Neural cell (in vitro differentiated cells): ENCODE measurements around the gene GTPBP10. TPM values are rescaled to one million over a fixed set of nuclear protein-coding genes. Genes with fewer than 3 reads are reported as not detected.

ENCODE experiments used
- H2AFZ ChIP-seq: fragments of 200-600, 300-800 bp; sonication (generic), shearing (Covaris generic); 2 replicates; pipeline ENCODE4 v1.6.0; 2014; ENCODE audit warnings: low read depth, mild to moderate bottlenecking, antibody characterized with exemption, low read length, moderate library complexity
- H3F3A ChIP-seq: fragments of 200-600 bp; shearing (Covaris generic); 2 replicates; pipeline ENCODE4 v1.6.1; 2016; ENCODE audit warnings: mild to moderate bottlenecking, moderate library complexity, mixed read lengths, antibody characterized with exemption, low read length; ENCODE audit not compliant: insufficient read depth, poor library complexity, severe bottlenecking
- H3K27ac ChIP-seq: fragments of 200-600, 300-800 bp; sonication (generic), shearing (Covaris generic); 2 replicates; pipeline ENCODE4 v1.5.1; 2014; ENCODE audit warnings: mild to moderate bottlenecking, low read length, moderate library complexity
- H3K27me3 ChIP-seq: fragments of 300-800, 200-600 bp; sonication (generic), shearing (Covaris generic); 2 replicates; pipeline ENCODE4 v1.6.0; 2014; ENCODE audit warnings: mild to moderate bottlenecking, low read depth, low read length, moderate library complexity; ENCODE audit not compliant: insufficient read depth
- H3K36me3 ChIP-seq: fragments of 300-800, 200-600 bp; sonication (generic), shearing (Covaris generic); 2 replicates; pipeline ENCODE4 v1.5.1; 2014; ENCODE audit warnings: mild to moderate bottlenecking, antibody characterized with exemption, low read length, moderate library complexity; ENCODE audit not compliant: insufficient read depth
- H3K4me2 ChIP-seq: fragments of 300-800, 200-600 bp; sonication (generic), shearing (Covaris generic); 2 replicates; pipeline ENCODE4 v1.6.0; 2014; ENCODE audit warnings: mild to moderate bottlenecking, low read length
- H3K4me3 ChIP-seq: fragments of 300-800, 200-600 bp; sonication (generic), shearing (Covaris generic); 2 replicates; pipeline ENCODE4 v1.5.1; 2014; ENCODE audit warnings: mild to moderate bottlenecking, low read length, moderate library complexity
- H3K79me2 ChIP-seq: fragments of 200-600 bp; shearing (Covaris generic); replicated peaks from 2 replicates; pipeline ENCODE4 v1.6.0; 2014; ENCODE audit warnings: mild to moderate bottlenecking, low read length, moderate library complexity; ENCODE audit not compliant: insufficient read depth
- H3K9ac ChIP-seq: fragments of 300-800, 200-600 bp; sonication (generic), shearing (Covaris generic); 2 replicates; pipeline ENCODE4 v1.6.1; 2016; ENCODE audit warnings: mild to moderate bottlenecking, low read length, mixed read lengths
- H3K9me2 ChIP-seq: fragments of 200-600 bp; shearing (Covaris generic); 2 replicates; pipeline ENCODE4 v1.6.1; 2016; ENCODE audit warnings: mild to moderate bottlenecking, low read length, mixed read lengths; ENCODE audit not compliant: insufficient read depth
- H3K9me3 ChIP-seq: fragments of 200-600, 300-800 bp; sonication (generic), shearing (Covaris generic); 2 replicates; pipeline ENCODE4 v1.6.1; 2016; ENCODE audit warnings: mild to moderate bottlenecking, mixed run types, low read length, moderate library complexity, mixed read lengths
- H4K20me1 ChIP-seq: fragments of 200-600 bp; shearing (Covaris generic); 2 replicates; pipeline ENCODE4 v1.6.1; 2016; ENCODE audit warnings: mild to moderate bottlenecking, mixed run types; ENCODE audit not compliant: insufficient read depth
- CTCF ChIP-seq: fragments of 450-650 bp; IDR thresholded peaks from 2 replicates; pipeline ENCODE4 v1.5.1; 2014; ENCODE audit warnings: antibody characterized with exemption, mild to moderate bottlenecking, moderate library complexity; ENCODE audit not compliant: poor library complexity, severe bottlenecking
- EP300 ChIP-seq: fragments of 450-650 bp; conservative IDR thresholded peaks from 2 replicates; pipeline ENCODE4 v1.6.1; 2014; ENCODE audit warnings: antibody characterized with exemption, mild to moderate bottlenecking, moderate library complexity; ENCODE audit not compliant: poor library complexity, severe bottlenecking
- EZH2 ChIP-seq: fragments of 200-600, 300-800 bp; shearing (Covaris generic), sonication (generic); IDR thresholded peaks from 2 replicates; pipeline ENCODE4 v1.6.1; 2014; ENCODE audit warnings: antibody characterized with exemption, low read length, borderline replicate concordance, mild to moderate bottlenecking; ENCODE audit not compliant: insufficient read depth, poor library complexity, severe bottlenecking
- MXI1 ChIP-seq: fragments of 450-650 bp; conservative IDR thresholded peaks from 2 replicates; pipeline ENCODE4 v1.6.1; 2014; ENCODE audit warnings: antibody characterized with exemption, mild to moderate bottlenecking; ENCODE audit not compliant: poor library complexity, severe bottlenecking
- POLR2AphosphoS5 ChIP-seq: IDR thresholded peaks from 2 replicates; pipeline ENCODE4 v1.6.1; 2012
- RAD21 ChIP-seq: fragments of 450-650 bp; conservative IDR thresholded peaks from 2 replicates; pipeline ENCODE4 v1.6.1; 2014; ENCODE audit warnings: antibody characterized with exemption, mild to moderate bottlenecking, moderate library complexity
- SMC3 ChIP-seq: fragments of 450-650 bp; conservative IDR thresholded peaks from 2 replicates; pipeline ENCODE4 v1.6.1; 2014; ENCODE audit warnings: antibody characterized with exemption, mild to moderate bottlenecking, moderate library complexity; ENCODE audit not compliant: poor library complexity
- TAF1 ChIP-seq: IDR thresholded peaks from 2 replicates; pipeline ENCODE4 v1.6.1; 2012; ENCODE audit warnings: low read depth
- polyA plus RNA-seq: library from polyadenylated mRNA; depleted of rRNA; stranded (reverse); fragments of >200 nt; gene quantifications from 2 replicates; pipeline ENCODE4 v1.2.3, GENCODE V29; 2014
- TF ChIP-seq, protein P1 (sequence below): IDR thresholded peaks from 2 replicates; pipeline ENCODE4 v1.6.1; 2012; ENCODE audit warnings: borderline replicate concordance

The GTPBP10 gene
- polyA plus RNA-seq, 1 donor from 2014 or later: 22.8 TPM

- Histone ChIP-seq H3F3A (no peaks in the 10 kb centered on the region), H3K4me2 (no peak overlapping the region), H3K9ac (no peak overlapping the region), H2AFZ (no peak overlapping the region), H3K36me3 (peaks cover under 1% of the 10 kb centered on the region), H4K20me1 (no peaks in the 10 kb centered on the region), H3K9me2 (no peaks in the 10 kb centered on the region), H3K79me2 (no peaks in the 10 kb centered on the region), H3K27ac (no peak overlapping the region), H3K9me3 (no peaks in the 10 kb centered on the region), H3K4me3 (no peak overlapping the region), H3K27me3 (no peaks in the 10 kb centered on the region)
- no peak for TF ChIP-seq EZH2
- TF ChIP-seq SMC3: no peak
- TF ChIP-seq, protein P1, sequence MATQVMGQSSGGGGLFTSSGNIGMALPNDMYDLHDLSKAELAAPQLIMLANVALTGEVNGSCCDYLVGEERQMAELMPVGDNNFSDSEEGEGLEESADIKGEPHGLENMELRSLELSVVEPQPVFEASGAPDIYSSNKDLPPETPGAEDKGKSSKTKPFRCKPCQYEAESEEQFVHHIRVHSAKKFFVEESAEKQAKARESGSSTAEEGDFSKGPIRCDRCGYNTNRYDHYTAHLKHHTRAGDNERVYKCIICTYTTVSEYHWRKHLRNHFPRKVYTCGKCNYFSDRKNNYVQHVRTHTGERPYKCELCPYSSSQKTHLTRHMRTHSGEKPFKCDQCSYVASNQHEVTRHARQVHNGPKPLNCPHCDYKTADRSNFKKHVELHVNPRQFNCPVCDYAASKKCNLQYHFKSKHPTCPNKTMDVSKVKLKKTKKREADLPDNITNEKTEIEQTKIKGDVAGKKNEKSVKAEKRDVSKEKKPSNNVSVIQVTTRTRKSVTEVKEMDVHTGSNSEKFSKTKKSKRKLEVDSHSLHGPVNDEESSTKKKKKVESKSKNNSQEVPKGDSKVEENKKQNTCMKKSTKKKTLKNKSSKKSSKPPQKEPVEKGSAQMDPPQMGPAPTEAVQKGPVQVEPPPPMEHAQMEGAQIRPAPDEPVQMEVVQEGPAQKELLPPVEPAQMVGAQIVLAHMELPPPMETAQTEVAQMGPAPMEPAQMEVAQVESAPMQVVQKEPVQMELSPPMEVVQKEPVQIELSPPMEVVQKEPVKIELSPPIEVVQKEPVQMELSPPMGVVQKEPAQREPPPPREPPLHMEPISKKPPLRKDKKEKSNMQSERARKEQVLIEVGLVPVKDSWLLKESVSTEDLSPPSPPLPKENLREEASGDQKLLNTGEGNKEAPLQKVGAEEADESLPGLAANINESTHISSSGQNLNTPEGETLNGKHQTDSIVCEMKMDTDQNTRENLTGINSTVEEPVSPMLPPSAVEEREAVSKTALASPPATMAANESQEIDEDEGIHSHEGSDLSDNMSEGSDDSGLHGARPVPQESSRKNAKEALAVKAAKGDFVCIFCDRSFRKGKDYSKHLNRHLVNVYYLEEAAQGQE: no peak
- no peak for TF ChIP-seq RAD21
- TF ChIP-seq MXI1: no peak
- TF ChIP-seq CTCF: no peak
- TF ChIP-seq TAF1: no peak
These were observed 44.4 kb downstream of the GTPBP10 start for GRCh38 chr7:90390926-90391325.

GRCh38 chr7:90391488-90391887 lies 45.0 kb downstream of the GTPBP10 start:
- H3K4me2 ChIP-seq: no peak overlapping the region
- H3K27me3 ChIP-seq: no peaks in the 10 kb centered on the region
- no peak for TF ChIP-seq SMC3
- no peak for TF ChIP-seq CTCF
- no peak for TF ChIP-seq RAD21
- TF ChIP-seq EZH2: no peak
- no peak for TF ChIP-seq TAF1
- TF ChIP-seq POLR2AphosphoS5: no peak
- TF ChIP-seq, protein P1: no peak
- TF ChIP-seq MXI1: no peak
- no peak for TF ChIP-seq EP300
- H4K20me1 ChIP-seq: no peaks in the 10 kb centered on the region
- H3K9me2 ChIP-seq: no peaks in the 10 kb centered on the region
- no peak overlapping the region for H3K9ac ChIP-seq
- no peaks in the 10 kb centered on the region for H3K79me2 ChIP-seq
- no peak overlapping the region for H3K4me3 ChIP-seq
- no peak overlapping the region for H2AFZ ChIP-seq
- no peak overlapping the region for H3K27ac ChIP-seq
- H3F3A ChIP-seq: no peaks in the 10 kb centered on the region
- H3K36me3 ChIP-seq: no peaks in the 10 kb centered on the region
- no peaks in the 10 kb centered on the region for H3K9me3 ChIP-seq
